C4-2B (cell line): Measurements from ENCODE around the gene MARCHF7.

Experiments used
- H3K27ac ChIP-seq: fragments of 450-650 bp; 2 replicates; pipeline ENCODE4 v1.5.1; 2017
- ZFX ChIP-seq: fragments of 450-650 bp; IDR thresholded peaks from 2 replicates; pipeline ENCODE4 v1.6.1; 2017
- TF ChIP-seq, protein P1 (sequence below): fragments of 450-650 bp; conservative IDR thresholded peaks from 2 replicates; pipeline ENCODE4 v1.5.1; 2017; ENCODE audit warnings: mild to moderate bottlenecking

Gene MARCHF7

DNA sequence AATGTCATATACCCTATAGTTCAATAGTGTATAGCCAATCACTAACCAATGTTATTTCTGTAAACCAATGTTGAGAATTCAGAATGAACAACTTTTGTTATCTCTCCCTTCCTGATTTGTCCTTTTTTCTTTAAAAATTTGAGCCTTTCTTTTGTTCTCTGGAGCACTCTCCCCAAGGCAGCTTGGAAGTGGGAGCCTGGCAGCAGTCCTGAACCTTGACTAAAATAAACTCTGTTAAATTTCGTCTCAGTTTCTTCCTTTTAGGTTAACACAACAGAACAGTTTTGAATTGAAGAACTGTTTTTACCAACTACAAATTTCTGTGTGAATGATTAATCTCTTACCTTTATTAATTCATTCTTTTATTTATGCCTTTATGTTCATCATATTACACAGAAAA lies 49.8 kb downstream of the MARCHF7 start:
- TF ChIP-seq, protein P1, sequence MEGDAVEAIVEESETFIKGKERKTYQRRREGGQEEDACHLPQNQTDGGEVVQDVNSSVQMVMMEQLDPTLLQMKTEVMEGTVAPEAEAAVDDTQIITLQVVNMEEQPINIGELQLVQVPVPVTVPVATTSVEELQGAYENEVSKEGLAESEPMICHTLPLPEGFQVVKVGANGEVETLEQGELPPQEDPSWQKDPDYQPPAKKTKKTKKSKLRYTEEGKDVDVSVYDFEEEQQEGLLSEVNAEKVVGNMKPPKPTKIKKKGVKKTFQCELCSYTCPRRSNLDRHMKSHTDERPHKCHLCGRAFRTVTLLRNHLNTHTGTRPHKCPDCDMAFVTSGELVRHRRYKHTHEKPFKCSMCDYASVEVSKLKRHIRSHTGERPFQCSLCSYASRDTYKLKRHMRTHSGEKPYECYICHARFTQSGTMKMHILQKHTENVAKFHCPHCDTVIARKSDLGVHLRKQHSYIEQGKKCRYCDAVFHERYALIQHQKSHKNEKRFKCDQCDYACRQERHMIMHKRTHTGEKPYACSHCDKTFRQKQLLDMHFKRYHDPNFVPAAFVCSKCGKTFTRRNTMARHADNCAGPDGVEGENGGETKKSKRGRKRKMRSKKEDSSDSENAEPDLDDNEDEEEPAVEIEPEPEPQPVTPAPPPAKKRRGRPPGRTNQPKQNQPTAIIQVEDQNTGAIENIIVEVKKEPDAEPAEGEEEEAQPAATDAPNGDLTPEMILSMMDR: no peak
- no peak for TF ChIP-seq ZFX
- no peak overlapping the region for H3K27ac ChIP-seq
